ENCODE results near the gene NTN5.

The NTN5 gene

DNA sequence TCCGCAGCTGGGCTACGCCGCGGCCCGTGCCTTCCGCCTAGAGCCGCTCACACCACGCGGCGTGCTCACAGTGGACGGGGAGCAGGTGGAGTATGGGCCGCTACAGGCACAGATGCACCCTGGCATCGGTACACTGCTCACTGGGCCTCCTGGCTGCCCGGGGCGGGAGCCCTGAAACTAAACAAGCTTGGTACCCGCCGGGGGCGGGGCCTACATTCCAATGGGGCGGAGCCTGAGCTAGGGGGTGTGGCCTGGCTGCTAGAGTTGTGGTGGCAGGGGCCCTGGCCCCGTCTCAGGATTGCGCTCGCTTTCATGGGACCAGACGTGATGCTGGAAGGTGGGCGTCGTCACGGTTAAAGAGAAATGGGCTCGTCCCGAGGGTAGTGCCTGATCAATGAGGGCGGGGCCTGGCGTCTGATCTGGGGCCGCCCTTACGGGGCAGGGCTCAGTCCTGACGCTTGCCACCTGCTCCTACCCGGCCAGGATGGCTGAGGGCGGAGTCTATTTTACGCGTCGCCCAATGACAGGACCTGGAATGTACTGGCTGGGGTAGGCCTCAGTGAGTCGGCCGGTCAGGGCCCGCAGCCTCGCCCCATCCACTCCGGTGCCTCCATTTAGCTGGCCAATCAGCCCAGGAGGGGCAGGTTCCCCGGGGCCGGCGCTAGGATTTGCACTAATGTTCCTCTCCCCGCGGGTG lies 43.1 kb downstream of the NTN5 start:
- DNase-seq (ENCODE audit: low spot score): no peak

DNA sequence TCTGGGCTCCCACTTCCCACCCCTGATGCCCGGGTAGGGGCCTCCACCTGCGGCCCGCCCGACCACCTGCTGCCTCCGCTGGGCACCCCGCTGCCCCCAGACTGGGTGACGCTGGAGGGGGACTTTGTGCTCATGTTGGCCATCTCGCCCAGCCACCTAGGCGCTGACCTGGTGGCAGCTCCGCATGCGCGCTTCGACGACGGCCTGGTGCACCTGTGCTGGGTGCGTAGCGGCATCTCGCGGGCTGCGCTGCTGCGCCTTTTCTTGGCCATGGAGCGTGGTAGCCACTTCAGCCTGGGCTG lies 43.6 kb downstream of the NTN5 start:
- no peak for DNase-seq (ENCODE audit: low spot score)

DNA sequence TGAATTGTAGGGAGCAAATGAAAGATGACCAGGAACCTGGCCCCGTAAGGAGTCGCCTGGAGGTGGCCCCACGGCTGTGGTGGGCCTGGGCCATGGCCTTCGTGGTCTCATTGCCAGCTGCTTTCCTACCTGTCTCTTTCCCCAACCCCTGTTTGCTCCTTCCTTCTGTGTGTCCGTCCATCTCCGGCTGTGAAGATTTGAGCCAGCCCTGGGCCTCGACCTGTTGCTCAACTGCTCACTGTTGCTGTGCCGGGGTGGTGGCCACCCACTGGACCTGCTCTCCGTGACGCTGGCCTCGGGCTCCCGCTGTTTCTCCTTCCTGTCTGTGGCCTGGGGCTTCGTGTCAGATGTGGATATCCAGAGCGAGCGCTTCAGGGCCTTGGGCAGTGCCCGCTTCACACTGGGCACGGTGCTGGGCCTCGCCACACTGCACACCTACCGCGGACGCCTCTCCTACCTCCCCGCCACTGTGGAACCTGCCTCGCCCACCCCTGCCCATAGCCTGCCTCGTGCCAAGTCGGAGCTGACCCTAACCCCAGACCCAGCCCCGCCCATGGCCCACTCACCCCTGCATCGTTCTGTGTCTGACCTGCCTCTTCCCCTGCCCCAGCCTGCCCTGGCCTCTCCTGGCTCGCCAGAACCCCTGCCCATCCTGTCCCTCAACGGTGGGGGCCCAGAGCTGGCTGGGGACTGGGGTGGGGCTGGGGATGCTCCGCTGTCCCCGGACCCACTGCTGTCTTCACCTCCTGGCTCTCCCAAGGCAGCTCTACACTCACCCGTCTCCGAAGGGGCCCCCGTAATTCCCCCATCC lies 44.1 kb downstream of the NTN5 start:
- no peak for DNase-seq (ENCODE audit: low spot score)

DNA sequence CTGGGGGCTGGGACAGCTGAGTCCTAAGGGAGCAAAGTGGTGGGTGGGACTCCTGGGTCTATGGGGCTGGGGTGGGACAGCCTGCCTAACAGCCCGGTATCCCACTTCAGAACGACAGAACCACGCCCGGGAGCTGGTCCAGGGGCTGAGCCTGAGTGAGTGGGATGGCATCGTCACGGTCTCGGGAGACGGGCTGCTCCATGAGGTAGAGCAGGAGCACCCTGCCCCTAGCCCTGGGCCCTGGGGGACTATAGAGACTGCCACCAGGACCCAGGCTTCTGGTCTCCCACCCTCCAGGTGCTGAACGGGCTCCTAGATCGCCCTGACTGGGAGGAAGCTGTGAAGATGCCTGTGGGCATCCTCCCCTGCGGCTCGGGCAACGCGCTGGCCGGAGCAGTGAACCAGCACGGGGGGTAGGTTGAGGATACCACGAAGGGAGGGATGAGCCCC lies 44.9 kb downstream of the NTN5 start:
- DNase-seq (ENCODE audit: low spot score): no peak

DNA sequence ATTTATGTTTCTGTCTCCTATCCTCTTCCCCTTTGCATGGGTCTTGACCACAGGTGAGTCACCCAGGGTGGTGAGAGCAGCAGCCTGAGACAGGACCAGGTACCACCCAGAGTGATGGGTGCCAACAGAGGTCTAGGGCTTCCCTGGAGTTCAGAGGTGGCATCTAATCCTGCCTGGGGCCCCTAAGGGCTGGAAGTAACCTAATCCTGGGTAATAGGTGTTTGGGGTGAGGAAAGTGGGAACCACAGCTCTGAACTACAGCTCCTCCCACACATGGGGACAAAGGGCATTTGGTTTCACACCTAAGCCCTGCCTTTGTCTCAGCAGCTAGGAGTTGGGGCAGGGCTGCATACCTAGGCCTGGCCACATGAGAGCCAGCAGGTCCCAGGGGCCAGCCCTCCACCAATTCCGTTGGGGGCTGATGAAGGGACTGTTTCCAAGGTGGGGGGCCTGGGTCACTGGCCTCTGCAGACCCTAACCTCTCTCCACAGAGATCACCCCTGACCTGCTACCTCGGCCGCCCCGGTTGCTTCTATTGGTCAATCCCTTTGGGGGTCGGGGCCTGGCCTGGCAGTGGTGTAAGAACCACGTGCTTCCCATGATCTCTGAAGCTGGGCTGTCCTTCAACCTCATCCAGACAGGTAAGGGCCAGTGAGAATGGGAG lies 45.5 kb downstream of the NTN5 start:
- DNase-seq (ENCODE audit: low spot score): no peak

DNA sequence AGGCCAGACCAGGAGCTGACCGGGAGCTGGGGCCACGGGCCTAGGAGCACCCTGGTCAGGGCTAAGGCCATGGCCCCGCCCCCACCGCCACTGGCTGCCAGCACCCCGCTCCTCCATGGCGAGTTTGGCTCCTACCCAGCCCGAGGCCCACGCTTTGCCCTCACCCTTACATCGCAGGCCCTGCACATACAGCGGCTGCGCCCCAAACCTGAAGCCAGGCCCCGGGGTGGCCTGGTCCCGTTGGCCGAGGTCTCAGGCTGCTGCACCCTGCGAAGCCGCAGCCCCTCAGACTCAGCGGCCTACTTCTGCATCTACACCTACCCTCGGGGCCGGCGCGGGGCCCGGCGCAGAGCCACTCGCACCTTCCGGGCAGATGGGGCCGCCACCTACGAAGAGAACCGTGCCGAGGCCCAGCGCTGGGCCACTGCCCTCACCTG lies 46.9 kb downstream of the NTN5 start:
- no peak for DNase-seq (ENCODE audit: low spot score)

DNA sequence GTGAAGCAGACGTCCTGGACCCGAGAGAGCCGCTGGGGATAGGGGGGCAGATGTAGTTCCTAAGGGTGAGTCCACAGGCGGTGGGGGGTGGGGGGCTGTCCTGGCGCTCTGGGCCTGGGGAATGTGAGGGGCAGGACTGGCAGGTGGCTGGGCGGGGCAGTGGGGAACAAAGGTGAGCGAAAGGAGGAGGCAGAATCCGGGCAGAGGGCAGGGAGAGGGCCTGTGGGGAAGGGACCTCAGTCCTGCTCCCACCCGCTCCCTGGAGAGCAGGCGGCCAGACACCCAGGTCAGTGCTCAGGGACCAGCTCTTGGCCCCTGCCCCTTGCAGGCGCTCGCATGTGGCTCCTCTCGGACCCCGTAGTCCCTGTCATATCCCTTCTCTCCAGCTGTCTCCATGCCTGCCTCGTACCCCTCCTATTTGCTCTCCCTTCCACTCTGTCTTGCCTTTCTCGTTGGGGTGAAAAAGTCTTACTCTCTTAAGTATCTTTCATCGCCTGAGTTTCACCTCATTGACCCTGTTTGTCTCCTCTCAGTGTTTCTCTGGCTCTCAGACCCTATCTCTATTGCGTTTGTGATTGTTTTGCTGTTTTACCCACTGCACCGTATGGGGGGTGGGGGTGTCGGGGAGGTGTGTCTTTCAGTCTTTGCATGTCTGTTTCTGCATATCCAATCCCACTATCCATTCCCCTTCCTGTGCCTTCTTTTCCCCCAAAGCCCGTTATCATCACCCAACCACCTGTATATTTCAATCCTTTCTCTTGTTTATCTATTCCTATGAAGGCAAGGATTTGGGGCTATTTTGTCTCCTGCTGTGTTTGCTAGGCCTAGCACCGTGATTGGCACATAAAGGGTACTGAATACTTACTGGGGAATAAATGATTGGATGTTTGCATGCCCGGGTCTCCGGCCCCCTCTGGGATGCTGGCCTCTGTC lies 47.8 kb downstream of the NTN5 start:
- no peak for DNase-seq (ENCODE audit: low spot score)

DNA sequence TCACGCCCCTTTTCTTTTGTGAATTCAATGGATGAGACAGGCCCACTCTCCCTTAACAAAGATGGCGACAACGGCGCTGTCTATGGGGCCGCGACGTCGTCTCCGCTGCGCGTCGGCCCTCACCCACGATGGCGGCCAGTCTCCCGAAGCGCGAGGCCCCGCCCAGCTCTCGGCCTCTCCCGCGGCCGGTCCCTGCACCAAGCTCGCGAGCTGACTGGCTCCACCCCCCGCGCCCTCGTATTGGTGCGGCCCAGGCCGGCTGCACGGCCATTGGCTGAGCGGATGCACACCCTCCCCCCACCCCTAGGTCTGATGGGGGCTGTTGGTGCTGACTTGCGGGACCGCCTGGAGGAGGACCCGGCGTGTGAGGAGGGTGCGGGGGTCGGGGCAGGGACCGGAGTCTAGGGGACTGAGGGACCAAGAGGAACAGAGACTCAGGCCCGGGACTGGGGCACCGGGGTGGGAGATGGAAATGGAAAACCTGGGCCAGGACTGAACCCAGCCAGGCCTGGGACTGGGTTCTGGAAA lies 48.7 kb downstream of the NTN5 start:
- DNase-seq (ENCODE audit: low spot score): peak; percentile 97

DNA sequence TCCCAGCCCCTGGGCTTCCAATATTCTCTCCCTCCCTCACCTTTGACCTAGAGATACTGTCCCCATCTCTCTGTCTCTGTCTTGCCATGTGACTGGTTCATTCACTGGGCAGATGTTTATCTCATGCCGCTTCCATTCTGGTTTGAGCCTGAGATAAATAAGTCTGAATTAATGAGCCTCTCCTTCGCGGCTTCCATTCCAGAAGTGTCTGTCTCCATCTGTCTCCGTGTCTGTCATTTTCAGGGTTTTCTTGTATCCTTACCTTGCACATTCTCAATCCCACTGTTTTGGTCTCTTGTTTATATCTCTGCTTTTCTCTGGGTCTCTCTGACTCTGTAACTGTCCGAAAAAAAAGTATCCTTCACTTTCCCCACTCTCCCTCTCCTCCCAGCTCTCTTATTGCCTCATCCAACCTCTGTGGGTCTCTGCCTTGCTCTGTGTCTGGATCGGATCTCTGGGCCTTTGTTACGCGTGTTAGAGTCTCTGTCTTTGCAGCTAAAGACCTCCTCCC lies 49.2 kb downstream of the NTN5 start:
- no peak for DNase-seq (ENCODE audit: low spot score)

DNA sequence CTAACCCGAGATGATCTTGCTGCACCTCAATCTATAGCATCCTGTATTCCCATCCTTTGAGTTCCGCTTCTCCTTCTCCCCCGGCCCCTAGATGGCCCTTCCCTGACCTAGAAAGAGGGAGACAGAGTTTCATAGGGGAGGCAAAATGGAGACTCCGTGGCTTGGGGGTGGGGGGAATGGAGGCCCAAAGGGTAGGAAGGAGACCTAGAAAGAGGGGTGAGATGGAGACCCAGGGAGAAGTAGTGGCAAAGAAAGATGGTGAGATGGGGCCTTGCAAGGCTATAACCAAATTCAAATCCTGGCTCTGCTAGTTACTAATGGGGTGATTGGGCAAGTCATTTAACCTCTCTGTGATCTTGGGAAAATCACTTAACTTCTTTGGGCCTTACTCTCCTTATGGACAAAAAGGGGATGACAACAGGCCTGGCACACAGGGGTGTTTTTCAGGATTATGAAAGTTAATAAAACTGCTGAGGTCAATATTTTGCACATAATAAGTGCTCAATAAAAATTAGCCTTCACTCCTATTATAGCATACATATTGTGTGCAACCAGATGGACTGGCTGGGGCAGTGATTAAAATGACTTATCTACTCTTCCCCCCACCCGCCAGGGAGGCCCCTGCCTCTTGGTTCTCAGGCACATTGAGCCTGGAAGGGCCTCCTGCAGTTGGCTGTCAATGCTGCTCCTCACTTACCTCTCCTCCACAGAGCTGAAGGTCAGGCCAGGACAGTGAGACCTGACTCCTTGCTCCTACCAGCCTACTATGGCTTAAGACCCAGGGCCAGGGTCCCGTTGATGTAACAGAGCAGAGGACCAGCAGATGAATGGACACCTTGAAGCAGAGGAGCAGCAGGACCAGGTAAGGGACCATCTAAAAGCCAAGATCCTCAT lies 52.9 kb downstream of the NTN5 start:
- no peak for DNase-seq (ENCODE audit: low spot score)

DNA sequence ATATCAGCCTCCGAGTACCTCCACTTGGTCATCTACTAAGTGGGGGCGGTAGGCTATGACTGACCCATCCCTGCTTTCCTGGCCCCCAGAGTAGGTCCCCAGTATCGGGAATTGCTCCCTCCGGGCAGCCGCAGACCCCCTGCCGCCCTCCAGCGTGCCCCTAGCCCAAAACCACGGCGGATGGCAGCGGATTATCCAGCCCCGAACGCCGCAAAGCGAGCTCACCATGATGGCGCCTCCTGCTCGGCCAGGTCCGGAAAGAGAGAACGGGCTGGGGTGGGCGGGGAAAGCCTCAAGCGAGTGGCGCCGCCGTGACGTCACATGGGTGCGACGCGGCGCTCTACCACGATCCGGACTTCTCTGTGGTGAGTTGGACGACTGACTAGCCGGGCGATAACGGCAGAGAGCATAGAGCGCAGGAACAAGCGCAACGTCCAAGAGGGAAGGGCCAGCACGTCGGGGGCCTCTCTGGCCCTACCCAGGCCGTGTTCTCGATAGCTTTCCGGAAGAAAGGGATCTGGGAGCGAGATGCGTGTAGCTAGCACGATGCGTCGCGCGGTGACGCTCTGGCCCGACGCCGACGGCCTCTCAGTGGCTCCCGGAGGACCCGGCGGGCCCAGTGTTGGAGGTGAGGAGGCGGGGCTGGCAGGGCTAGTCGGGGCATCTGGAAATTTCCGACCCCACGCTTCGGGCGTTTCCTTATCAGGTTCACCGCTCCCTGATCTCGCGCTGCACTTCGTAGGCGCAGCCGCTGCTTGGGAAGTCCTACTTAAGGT lies 53.7 kb downstream of the NTN5 start, which contains the start of the genes RPL18 and SPHK2:
RPL18 (minus strand) TSS at position 263 of the 776 bp plus-strand sequence; CDS start at position 228, 35 bp downstream.
SPHK2 (plus strand) TSS at position 591 of the 776 bp plus-strand sequence. CDS start 1,009 bp downstream, outside the sequence.
- peak; percentile 97 for DNase-seq (ENCODE audit: low spot score)

DNA sequence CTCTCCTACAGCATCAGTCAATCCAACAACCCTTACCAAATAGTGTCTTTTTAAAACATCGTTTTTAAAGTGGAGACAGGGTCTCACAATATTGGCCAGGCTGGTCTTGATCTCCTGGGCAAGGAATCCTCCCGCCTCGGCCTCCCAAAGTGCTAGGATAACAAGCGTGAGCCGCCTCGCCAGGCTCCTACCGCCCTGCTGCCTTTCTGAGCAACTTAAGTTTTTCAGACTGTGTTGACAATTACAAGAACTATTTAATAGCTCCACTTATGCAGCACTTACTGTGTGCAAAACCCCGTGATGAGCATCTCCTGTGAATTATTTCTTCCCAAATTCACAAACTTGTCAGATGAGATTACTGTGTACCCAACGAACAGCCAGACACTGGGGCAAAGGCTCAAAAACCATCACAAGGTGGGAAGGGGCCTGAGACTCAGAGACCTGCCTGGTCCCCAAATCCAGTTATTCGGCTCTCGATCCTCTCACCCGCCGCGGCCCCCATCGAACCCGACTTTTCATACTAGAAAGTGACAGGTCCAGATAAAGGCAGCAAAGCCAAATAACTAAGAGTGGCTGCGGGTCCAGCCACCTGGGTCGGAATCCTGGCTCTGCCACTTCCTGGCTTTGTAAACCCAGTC lies 54.4 kb downstream of the NTN5 start:
- DNase-seq (ENCODE audit: low spot score): no peak

DNA sequence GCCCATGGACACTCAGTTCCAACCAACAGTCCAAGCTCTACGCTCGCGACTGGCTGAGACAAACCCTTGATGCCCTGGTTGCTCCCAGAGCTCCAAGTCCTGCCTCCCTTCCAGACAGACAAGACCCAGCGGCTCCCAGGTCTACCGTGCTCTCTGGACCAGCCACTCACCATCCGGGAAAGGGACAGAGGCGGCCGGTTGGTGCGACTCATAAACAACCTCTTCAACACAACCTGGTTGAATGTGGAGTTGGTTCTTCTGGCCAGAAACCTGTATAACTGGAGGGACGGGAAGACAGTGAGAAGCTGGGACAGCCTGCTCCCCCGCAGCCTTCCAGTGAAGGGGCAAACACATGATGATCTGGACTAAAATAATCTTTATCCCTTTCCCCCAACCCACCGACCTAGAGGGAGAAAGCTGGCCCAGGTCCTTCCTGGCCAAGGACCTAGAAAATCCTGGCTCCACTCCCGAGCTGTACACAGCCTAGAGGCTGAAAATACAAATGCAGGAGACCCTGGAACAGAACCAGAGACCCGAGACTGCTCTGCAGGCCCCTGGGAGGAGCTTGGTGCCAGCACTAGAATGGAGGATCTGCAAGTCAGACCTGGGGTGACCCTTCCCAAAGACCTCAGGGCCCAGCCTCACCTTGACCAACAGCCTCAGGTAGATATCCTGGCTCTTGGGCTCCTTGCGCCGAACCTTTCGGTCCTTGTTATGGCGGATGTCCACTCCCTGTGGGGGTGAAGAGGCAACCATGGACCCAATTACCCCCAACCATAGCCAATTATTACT lies 55.5 kb downstream of the NTN5 start:
- DNase-seq (ENCODE audit: low spot score): no peak

DNA sequence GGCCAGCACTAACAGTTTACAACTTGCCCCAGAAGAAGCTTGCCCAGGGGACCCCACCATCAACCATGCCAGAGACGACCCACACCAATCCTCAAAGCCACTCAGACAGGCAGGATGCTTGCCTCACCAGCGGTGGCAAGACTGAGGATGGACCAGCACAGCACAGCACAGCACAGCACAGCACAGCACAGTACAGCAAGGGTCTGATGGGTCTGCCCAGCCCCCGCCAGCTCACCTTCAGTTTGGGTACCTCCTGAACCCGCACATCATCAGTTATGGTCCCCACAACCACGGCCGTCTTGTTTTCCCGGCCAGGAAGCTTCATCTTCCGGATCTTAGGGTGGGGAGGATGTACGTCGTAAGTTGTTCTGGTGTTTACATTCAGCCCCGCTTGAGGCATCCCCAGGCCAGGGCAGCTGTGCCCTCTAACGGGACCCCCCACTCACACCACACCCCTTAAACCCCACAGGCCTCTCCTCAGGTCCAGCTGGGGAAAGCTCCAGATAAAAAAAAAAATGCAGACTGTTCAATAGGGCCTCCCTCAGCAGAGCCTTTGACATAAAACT lies 56.2 kb downstream of the NTN5 start:
- no peak for DNase-seq (ENCODE audit: low spot score)

DNA sequence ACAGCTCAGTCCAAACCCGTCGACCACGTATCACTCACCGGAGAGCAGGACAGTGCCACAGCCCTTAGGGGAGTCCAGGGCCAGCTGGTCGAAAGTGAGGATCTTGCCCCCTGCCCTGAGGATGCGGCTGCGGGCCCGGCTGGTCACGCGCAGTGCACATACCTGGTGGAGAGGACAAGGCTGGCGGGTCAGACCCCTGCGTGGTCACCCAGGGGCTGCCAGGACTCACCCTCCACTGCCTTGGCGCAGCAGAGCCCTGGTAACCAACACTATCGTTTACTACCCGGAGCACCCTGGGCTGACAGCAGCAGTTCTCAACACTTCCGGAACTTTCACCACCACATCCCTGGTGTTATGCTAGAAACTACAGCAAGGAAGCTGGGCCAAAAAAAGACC lies 56.8 kb downstream of the NTN5 start:
- no peak for DNase-seq (ENCODE audit: low spot score)

DNA sequence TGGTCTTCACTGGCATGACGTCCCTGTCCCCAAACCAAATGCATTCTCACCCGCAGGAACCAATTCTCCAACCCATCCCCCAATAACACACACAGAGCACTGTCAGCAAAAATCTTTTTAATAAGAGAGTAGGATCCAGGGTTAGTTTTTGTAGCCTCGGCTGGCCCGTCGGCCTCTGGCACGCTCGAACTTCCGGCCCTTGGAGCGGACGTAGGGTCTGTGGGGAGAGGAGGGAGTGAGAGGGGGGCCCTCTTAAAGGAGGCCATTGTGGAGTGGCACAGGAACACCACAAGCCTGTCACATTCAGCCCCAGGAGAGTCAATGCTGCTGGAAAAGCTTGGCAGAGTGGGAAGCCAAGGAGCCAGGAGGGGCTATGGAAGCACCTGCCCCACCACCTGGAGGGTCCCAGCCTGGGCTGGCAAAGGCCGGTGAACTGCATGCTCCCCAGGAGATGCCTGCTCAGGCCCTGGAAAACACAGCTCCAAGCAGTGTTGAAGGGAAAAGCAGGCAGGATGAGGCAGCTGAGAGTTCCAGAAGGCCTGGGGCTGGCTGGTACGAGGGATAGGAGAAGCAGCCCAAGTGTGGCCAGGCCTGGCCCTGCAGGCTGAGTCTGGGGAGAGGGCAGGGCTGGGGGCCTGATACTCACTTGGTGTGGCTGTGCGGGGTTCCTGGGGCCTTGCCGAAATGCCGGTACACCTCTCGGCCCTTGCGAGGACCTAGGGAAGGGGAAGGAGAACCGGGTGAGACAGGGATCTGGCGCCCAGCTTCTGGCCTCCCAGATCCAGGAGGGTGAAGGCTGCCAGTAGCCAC lies 57.4 kb downstream of the NTN5 start:
- DNase-seq (ENCODE audit: low spot score): no peak

Data from AG08396 (cell line).